ENCODE measurements around the gene ASB18.

The ASB18 gene

DNA sequence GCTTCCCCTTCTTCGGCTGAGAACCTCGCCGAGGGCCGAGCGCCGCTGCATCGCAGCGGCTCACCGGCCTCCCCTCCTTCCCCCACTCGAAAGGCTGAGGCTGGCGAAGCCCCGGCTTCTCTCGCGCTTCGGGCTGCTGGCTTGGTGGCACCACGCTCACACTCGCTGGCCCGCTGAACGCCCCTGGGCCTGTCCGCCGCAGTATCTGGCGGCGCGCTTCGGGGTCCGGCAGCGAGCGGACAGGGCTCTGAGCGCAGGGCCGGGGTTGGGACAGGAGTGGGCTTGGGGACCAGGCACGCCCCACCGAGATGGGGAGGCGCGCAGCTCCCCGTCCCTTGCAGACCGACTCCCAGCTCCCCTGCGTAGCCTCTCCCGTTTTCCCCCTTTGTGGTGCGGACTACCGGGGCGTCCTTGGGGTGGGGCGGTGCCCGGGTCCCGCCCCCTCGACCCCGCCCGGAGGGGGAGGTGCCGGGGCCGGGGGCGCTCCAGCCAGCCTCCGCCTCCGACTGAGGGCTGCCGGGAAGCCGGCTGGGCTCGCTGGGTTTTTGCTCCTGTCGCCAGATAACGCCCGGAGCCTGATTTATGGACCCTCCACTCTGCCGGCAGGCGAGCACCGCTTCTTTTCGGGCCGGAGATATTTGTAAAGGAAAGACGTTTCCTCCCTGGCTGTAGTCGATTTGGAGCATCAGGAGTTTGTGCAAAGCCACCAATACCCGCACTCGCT is 99.8 kb downstream of the ASB18 start:
- H3K4me3 ChIP-seq (ENCODE audit: insufficient read depth, low read depth, low read length), result peak overlapping the region; percentile 30
- 6 to 10% methylated on average over 67 of the region's 67 CpGs for WGBS, 2 experiments
- H3K9me3 ChIP-seq (ENCODE audit: control insufficient read depth, low read length), result no peaks in the 10 kb centered on the region
- peaks cover 28% of the 10 kb centered on the region for H3K4me1 ChIP-seq (ENCODE audit: control insufficient read depth, insufficient read depth, low read length)
- H3K27ac ChIP-seq (ENCODE audit: insufficient read depth, low read depth, low read length, poor library complexity, severe bottlenecking), result no peak overlapping the region
- H3K27me3 ChIP-seq (ENCODE audit: control insufficient read depth, insufficient read depth, low read length, poor library complexity, severe bottlenecking), result peaks cover 100% of the 10 kb centered on the region
- H3K36me3 ChIP-seq (ENCODE audit: control insufficient read depth, insufficient read depth, low read length), result no peaks in the 10 kb centered on the region

DNA sequence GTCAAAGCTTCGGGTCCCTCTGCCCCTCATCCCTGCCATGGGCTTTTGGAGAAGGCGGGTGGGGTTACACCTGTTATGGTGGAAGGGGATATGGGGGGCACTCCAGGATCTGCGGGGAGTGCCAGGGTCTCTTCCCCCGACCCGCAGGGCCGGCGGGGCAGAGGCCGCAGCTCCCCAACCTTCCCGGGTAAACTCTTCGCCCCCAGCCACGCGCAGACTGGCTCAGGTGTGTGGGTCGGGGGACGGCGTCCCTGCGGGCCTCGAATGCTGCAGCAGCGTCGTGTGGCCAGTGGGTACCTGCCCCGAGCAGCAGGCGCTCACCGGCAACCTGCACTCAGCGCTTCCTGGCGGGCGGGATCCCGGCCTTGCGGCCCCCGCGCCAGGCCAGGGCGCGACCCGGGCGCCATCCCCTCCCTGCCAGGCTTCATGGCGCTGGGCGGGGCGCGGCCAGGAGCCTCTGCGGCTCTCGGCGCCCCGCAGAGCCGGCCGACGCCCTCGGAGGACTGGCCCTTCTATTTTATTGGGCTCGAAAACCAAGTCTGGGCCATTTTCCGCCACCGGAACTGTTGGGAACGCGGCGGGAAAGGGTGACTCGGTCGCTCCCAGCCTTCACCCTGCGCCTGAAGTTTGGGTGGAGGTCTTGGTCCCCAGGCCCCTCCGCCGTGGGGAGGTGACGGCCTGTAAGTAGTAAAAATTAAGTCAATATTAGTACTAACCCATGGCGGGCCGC is 100.6 kb downstream of the ASB18 start:
- no peak overlapping the region for H3K27ac ChIP-seq (ENCODE audit: insufficient read depth, low read depth, low read length, poor library complexity, severe bottlenecking)
- no peaks in the 10 kb centered on the region for H3K36me3 ChIP-seq (ENCODE audit: control insufficient read depth, insufficient read depth, low read length)
- peak overlapping the region; percentile 30 for H3K4me3 ChIP-seq (ENCODE audit: insufficient read depth, low read depth, low read length)
- H3K27me3 ChIP-seq (ENCODE audit: control insufficient read depth, insufficient read depth, low read length, poor library complexity, severe bottlenecking), result peaks cover 100% of the 10 kb centered on the region
- no peaks in the 10 kb centered on the region for H3K9me3 ChIP-seq (ENCODE audit: control insufficient read depth, low read length)
- 27 to 33% methylated on average over 59 of the region's 59 CpGs for WGBS, 2 experiments
- H3K4me1 ChIP-seq (ENCODE audit: control insufficient read depth, insufficient read depth, low read length), result peaks cover 34% of the 10 kb centered on the region

DNA sequence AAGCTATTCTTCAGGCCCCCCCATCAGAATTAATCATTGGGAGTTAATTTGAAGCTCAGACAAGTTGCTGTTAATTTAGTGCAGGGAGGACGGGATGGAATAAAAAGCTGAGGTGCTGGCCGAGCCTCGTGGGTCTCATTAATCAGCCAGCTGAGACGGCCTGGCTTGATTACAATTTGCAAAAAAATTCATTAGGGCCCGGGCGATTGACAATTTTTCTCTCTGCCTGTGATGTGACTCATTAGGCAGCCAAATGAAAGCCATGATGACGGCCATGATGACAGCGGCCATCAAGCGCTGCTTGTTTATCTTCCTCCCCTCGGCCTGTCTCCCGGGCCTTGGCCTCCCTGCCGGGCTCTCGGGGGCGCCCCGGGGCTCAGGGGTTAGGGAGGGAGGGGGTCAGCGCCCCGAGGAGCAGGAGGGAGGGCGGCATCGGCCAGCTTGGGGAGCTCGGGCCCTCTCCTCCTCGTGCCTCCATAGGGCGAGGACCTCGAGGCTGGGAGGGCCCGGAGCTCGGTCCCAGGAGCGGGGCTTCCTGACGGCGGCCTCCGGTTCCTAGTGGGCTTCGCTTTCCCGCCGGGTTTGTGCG is 101.2 kb downstream of the ASB18 start:
- Histone ChIP-seq H3K9me3 (ENCODE audit: control insufficient read depth, low read length) (no peaks in the 10 kb centered on the region), H3K4me1 (ENCODE audit: control insufficient read depth, insufficient read depth, low read length) (peaks cover 34% of the 10 kb centered on the region), H3K27me3 (ENCODE audit: control insufficient read depth, insufficient read depth, low read length, poor library complexity, severe bottlenecking) (peaks cover 100% of the 10 kb centered on the region), H3K4me3 (ENCODE audit: insufficient read depth, low read depth, low read length) (no peak overlapping the region), H3K27ac (ENCODE audit: insufficient read depth, low read depth, low read length, poor library complexity, severe bottlenecking) (no peak overlapping the region), H3K36me3 (ENCODE audit: control insufficient read depth, insufficient read depth, low read length) (no peaks in the 10 kb centered on the region)
- WGBS, 2 experiments, result 40 to 51% methylated on average over 33 of the region's 33 CpGs

DNA sequence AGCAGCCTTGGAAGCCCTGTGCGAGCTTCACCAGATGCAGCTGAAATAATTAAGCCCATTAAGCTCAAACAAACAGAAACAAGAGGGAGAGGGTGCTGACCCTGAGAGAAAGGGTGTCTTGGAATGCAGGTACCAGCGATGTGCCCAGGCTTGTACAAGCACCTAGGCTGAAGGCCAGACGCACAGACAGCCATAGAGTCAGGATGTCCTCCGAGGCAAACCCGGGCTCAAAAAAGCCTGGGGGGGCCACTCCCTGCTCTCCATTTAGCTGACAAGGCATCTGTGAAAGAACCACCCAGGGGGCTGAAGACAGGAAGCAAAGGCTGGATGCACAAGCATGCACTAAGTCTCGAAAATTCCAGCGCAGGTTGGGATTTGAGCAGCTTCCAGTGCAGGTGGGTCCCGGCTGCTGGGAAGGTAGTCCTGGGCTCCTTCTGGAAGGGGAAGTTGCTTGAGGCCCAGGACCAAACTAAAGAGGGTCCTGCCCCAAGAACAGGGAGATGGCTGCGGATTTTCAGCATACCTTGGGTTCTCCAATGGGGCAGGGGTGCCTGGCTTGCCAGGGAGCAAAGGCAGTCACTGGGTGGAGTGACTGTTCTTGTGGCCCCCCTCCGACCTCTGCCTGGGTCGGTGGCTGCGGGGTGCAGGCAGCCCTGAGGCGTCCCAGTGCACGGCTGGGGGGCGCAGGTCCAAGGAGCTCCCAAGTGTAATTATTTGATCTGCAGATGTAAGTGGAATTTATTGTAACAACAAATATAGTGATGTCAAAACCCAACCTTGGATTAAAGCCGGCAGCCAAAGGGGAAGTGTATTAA is 102.0 kb downstream of the ASB18 start:
- no peaks in the 10 kb centered on the region for H3K36me3 ChIP-seq (ENCODE audit: control insufficient read depth, insufficient read depth, low read length)
- no peak overlapping the region for H3K27ac ChIP-seq (ENCODE audit: insufficient read depth, low read depth, low read length, poor library complexity, severe bottlenecking)
- no peaks in the 10 kb centered on the region for H3K9me3 ChIP-seq (ENCODE audit: control insufficient read depth, low read length)
- H3K4me1 ChIP-seq (ENCODE audit: control insufficient read depth, insufficient read depth, low read length), result peaks cover 34% of the 10 kb centered on the region
- WGBS, 2 experiments, result 73 to 78% methylated on average over 16 of the region's 16 CpGs
- no peak overlapping the region for H3K4me3 ChIP-seq (ENCODE audit: insufficient read depth, low read depth, low read length)
- peaks cover 100% of the 10 kb centered on the region for H3K27me3 ChIP-seq (ENCODE audit: control insufficient read depth, insufficient read depth, low read length, poor library complexity, severe bottlenecking)

DNA sequence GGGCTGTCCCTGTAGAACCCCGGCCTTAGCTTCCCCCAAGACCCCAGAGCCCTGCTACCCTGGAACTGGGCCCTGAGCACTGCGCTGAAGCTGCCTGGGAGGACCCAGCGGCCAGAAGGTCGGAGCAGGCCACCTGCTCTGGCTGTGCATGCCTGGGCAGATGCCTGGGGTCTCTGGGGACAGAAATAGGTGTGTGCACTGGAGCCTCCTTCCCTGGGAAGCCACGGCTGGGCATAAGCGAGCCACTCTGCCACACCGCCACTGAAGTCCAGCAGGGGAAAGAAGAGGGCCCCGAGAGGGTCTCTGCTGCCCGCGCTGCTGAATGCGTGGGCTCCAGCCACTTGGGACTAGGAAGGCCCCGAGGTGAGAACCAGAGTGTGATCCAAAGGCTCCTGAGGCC is 102.7 kb downstream of the ASB18 start:
- peaks cover 29% of the 10 kb centered on the region for H3K4me1 ChIP-seq (ENCODE audit: control insufficient read depth, insufficient read depth, low read length)
- no peaks in the 10 kb centered on the region for H3K9me3 ChIP-seq (ENCODE audit: control insufficient read depth, low read length)
- H3K27me3 ChIP-seq (ENCODE audit: control insufficient read depth, insufficient read depth, low read length, poor library complexity, severe bottlenecking), result peaks cover 100% of the 10 kb centered on the region
- H3K27ac ChIP-seq (ENCODE audit: insufficient read depth, low read depth, low read length, poor library complexity, severe bottlenecking), result no peak overlapping the region
- 86 to 90% methylated on average over 12 of the region's 12 CpGs for WGBS, 2 experiments
- H3K4me3 ChIP-seq (ENCODE audit: insufficient read depth, low read depth, low read length), result no peak overlapping the region
- no peaks in the 10 kb centered on the region for H3K36me3 ChIP-seq (ENCODE audit: control insufficient read depth, insufficient read depth, low read length)

DNA sequence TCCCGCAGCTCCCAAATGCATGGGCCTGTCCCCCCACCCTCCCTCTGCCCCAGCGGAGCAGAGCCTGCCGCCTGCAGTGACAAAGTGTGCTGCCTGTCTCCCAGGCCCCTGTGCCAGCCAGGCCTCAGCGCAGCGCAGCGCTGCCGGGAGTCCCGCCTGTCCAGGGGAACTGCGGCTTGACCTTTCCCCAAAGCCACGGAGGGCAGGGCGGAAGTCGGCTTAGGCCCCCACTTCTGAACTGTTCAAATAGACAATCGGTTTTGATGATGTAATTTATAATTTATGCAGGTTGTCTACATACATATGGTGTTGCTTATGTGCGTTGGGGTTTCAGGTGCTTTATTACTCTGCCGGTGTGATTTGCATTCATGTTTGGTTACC is 103.1 kb downstream of the ASB18 start:
- Histone ChIP-seq H3K27me3 (ENCODE audit: control insufficient read depth, insufficient read depth, low read length, poor library complexity, severe bottlenecking) (peaks cover 100% of the 10 kb centered on the region), H3K36me3 (ENCODE audit: control insufficient read depth, insufficient read depth, low read length) (no peaks in the 10 kb centered on the region), H3K27ac (ENCODE audit: insufficient read depth, low read depth, low read length, poor library complexity, severe bottlenecking) (no peak overlapping the region), H3K4me1 (ENCODE audit: control insufficient read depth, insufficient read depth, low read length) (peaks cover 28% of the 10 kb centered on the region), H3K9me3 (ENCODE audit: control insufficient read depth, low read length) (no peaks in the 10 kb centered on the region), H3K4me3 (ENCODE audit: insufficient read depth, low read depth, low read length) (no peak overlapping the region)
- 71 to 73% methylated on average over 15 of the region's 15 CpGs for WGBS, 2 experiments

DNA sequence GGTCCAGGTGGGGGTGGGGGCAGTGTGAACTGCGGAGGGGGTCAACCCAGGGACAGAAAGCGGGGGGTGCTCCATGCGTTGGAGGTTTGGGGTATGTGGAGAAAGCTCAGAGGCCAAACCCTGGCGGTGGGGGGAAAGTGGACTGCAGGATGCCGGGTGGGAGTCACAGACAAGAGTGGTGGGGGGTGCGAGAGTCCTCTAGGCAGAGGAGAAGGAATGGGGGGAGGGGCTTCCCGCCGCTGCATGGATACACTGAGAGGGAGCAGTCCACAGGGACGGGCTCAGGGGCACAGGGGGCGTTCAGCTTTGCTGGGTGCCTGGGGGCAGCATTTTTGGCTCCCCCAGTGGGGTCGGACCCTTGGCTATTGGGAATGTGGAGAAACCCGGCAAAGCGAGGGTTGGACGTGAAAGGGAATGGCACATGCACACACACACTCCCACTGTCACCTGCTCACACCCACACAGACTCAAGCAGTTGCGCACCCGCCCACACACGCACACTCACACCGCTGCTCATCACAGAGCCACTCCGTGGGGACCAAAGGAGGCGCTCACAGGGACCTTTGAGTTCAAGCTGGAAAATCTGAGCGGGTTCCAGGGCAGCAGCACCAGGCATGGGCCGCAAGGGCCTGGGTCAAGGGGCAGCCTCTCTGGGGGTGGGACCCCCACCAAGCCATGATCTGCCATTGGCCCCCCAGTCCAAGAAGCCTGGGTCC is 103.7 kb downstream of the ASB18 start:
- no peaks in the 10 kb centered on the region for H3K9me3 ChIP-seq (ENCODE audit: control insufficient read depth, low read length)
- H3K4me3 ChIP-seq (ENCODE audit: insufficient read depth, low read depth, low read length), result no peak overlapping the region
- no peak overlapping the region for H3K27ac ChIP-seq (ENCODE audit: insufficient read depth, low read depth, low read length, poor library complexity, severe bottlenecking)
- peaks cover 28% of the 10 kb centered on the region for H3K4me1 ChIP-seq (ENCODE audit: control insufficient read depth, insufficient read depth, low read length)
- H3K27me3 ChIP-seq (ENCODE audit: control insufficient read depth, insufficient read depth, low read length, poor library complexity, severe bottlenecking), result peaks cover 100% of the 10 kb centered on the region
- WGBS, 2 experiments, result 43% methylated on average over 21 of the region's 22 CpGs
- H3K36me3 ChIP-seq (ENCODE audit: control insufficient read depth, insufficient read depth, low read length), result no peaks in the 10 kb centered on the region

DNA sequence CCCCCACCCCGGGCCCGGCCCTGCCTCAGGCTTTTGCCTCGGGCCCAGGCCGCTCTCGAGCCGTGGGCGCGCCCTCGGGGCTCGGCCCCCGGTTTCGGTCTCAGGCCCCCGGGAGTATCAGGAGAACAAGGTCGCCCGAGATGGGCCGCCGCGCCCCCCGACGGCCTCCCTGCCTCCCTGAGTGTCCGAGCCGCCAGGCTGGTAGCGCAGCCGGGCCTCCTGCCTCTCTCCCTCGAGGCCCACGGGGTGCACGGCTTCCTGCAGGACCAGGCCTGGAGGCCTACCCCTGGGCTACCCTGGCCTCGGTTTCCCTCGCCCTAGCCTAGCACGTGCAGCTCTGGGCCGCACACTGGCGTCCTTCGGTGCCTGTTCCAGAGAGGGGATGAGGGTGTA is 104.4 kb downstream of the ASB18 start:
- H3K4me1 ChIP-seq (ENCODE audit: control insufficient read depth, insufficient read depth, low read length), result peaks cover 25% of the 10 kb centered on the region
- no peaks in the 10 kb centered on the region for H3K36me3 ChIP-seq (ENCODE audit: control insufficient read depth, insufficient read depth, low read length)
- H3K9me3 ChIP-seq (ENCODE audit: control insufficient read depth, low read length), result no peaks in the 10 kb centered on the region
- WGBS, 2 experiments, result 4 to 6% methylated on average over 33 of the region's 33 CpGs
- peaks cover 100% of the 10 kb centered on the region for H3K27me3 ChIP-seq (ENCODE audit: control insufficient read depth, insufficient read depth, low read length, poor library complexity, severe bottlenecking)
- no peak overlapping the region for H3K27ac ChIP-seq (ENCODE audit: insufficient read depth, low read depth, low read length, poor library complexity, severe bottlenecking)
- no peak overlapping the region for H3K4me3 ChIP-seq (ENCODE audit: insufficient read depth, low read depth, low read length)

DNA sequence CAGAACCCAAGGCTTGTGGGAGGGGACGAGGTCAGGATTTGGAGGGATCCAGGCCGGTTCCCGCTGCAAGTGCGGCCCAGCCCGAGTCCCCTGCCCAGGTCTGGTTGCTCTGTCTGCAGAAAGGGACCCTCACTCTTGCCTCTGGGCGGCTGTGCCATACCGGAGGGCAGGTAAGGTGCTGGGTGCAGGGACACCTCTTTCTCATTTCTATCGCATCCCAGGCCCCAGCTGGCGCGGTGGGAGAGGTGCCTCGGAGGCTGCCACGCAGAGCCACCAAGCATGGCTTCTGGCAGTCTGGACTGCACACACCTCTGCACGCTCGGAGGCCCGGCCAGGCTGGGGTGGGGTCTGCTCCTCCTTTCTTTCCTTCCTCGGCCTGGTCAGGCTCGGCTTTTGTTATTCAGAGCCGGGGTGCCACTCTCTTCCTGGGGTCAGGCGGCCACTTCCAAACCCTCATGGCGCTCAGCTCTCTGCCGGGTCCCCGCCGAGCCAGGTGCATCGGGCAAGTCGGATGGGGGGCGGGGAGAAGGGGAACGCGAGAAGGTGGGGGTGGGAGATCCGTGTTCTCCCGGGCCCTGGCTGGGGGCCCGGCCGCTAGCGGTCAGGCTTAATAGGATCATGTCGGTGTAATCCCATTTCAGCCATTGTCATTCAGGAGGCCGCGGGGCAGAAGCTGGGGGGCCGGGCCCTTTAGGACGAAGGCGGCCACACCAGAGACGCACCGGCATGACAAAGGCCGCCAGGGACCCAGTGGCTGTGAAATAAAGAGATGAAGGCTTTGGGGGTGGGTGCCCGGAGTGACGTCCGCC is 105.0 kb downstream of the ASB18 start:
- peaks cover 25% of the 10 kb centered on the region for H3K4me1 ChIP-seq (ENCODE audit: control insufficient read depth, insufficient read depth, low read length)
- H3K27ac ChIP-seq (ENCODE audit: insufficient read depth, low read depth, low read length, poor library complexity, severe bottlenecking), result no peak overlapping the region
- peaks cover 100% of the 10 kb centered on the region for H3K27me3 ChIP-seq (ENCODE audit: control insufficient read depth, insufficient read depth, low read length, poor library complexity, severe bottlenecking)
- WGBS, 2 experiments, result 2% methylated on average over 45 of the region's 45 CpGs
- H3K36me3 ChIP-seq (ENCODE audit: control insufficient read depth, insufficient read depth, low read length), result no peaks in the 10 kb centered on the region
- H3K4me3 ChIP-seq (ENCODE audit: insufficient read depth, low read depth, low read length), result no peak overlapping the region
- H3K9me3 ChIP-seq (ENCODE audit: control insufficient read depth, low read length), result no peaks in the 10 kb centered on the region
